MM.1S (cell line): ENCODE results near the gene CD46.
A peak's percentile ranks its signal among the peaks of the same experiment; 100 is the strongest.

Experiments
- EZH2 ChIP-seq: fragments of 300-600 bp; sonication (generic); optimal IDR thresholded peaks from 2 replicates; pipeline ENCODE3; 2017; ENCODE audit warnings: low read depth, mild to moderate bottlenecking, antibody characterized with exemption, low read length, mixed read lengths
- TF ChIP-seq, protein P1 (sequence below): fragments of 300-600 bp; sonication (generic); IDR thresholded peaks from 2 replicates; pipeline ENCODE4 v1.5.1; 2016; ENCODE audit warnings: antibody characterized with exemption, low read length, mixed read lengths

DNA sequence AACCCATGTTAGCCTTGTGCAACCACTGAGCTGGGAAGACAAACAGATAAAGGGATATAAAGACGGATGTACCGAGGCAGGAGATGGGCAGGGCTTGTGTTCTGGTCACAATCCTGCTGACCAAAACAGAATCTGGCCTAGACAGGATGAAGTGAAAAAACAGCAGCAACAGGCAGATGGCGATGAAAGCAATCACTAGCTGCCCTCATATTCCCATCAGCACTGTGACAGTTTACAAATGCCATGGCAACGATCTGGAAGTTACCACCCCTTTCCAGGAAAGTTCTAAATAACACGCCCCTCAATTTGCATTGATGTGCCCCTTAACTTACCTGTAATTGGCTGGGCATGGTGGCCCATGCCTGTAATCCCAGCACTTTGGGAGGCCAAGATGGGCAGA, 40.6 kb upstream of the CD46 start:
- TF ChIP-seq, protein P1, sequence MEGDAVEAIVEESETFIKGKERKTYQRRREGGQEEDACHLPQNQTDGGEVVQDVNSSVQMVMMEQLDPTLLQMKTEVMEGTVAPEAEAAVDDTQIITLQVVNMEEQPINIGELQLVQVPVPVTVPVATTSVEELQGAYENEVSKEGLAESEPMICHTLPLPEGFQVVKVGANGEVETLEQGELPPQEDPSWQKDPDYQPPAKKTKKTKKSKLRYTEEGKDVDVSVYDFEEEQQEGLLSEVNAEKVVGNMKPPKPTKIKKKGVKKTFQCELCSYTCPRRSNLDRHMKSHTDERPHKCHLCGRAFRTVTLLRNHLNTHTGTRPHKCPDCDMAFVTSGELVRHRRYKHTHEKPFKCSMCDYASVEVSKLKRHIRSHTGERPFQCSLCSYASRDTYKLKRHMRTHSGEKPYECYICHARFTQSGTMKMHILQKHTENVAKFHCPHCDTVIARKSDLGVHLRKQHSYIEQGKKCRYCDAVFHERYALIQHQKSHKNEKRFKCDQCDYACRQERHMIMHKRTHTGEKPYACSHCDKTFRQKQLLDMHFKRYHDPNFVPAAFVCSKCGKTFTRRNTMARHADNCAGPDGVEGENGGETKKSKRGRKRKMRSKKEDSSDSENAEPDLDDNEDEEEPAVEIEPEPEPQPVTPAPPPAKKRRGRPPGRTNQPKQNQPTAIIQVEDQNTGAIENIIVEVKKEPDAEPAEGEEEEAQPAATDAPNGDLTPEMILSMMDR, result peak; percentile 22
- no peak for TF ChIP-seq EZH2
